Measurements from ENCODE around the gene KDM1B. TPM values are rescaled to one million over a fixed set of nuclear protein-coding genes. Genes with fewer than 3 reads are reported as not detected.

The KDM1B gene
- polyA plus RNA-seq, 1 of the 3 experiments (the other 2 are of a cell fraction): 9.4 TPM

GRCh38 chr6:18263418-18264218 is 108.4 kb downstream of the KDM1B start:
- Histone ChIP-seq H4K20me1 (ENCODE audit: insufficient read depth) (peaks cover 43% of the 10 kb centered on the region), H3K4me1 (ENCODE audit: control insufficient read depth in 1 of 2, insufficient read depth in 2 of 2, low read depth in 1 of 2, low read length in 1 of 2) (peaks cover 17 to 21% of the 10 kb centered on the region in 2 experiments; a peak in 3 of 4 replicates), H3F3A (replicated peaks; ENCODE audit: insufficient read depth) (peaks cover 8% of the 10 kb centered on the region), H2AFZ (ENCODE audit: low read depth) (peak overlapping the region; percentile 71; the same call in 1 of the 2 replicates), H3K36me3 (replicated peaks in 1 of 2; ENCODE audit: control insufficient read depth in 1 of 2, insufficient read depth in 2 of 2, low read length in 1 of 2) (no peaks in the 10 kb centered on the region), H3K27ac (ENCODE audit: low read depth in 2 of 2, low read length in 1 of 2) (peak overlapping the region; percentile 88 to 96), H3K4me3 (ENCODE audit: low read depth in 2 of 2, low read length in 1 of 2) (peak overlapping the region; percentile 88 to 93), H3K9me3 (no peaks in the 10 kb centered on the region), H3K9ac (peak overlapping the region; percentile 92), H3K9me2 (no peaks in the 10 kb centered on the region), H3K4me2 (peak overlapping the region; percentile 91), H3K27me3 (ENCODE audit: insufficient read depth) (no peaks in the 10 kb centered on the region), H3K79me2 (ENCODE audit: insufficient read depth) (peaks cover 55% of the 10 kb centered on the region)
- 2% methylated on average over 34 of the region's 50 CpGs for WGBS (ENCODE audit: low lambda C conversion rate)
- no peak for DNase-seq
- no peak for TF ChIP-seq USF1 (IDR thresholded peaks at IDR 0.05; ENCODE audit: borderline replicate concordance, low read depth)
- CTCF ChIA-PET: interaction anchor here (0.6 to 1.0 kb wide), 3 partner anchors 22 to 268 kb away, joined by 3 to 4 read pairs (median 3); partner anchors contain the start of genes KDM1B and TPMT
- POLR2A ChIA-PET: interaction anchor here (0.5 kb wide), 1 partner anchor 1794 kb away, joined by 3 read pairs; no protein-coding TSS in a partner anchor

- ChIA-PET CTCF (interaction anchor here (0.6 to 1.4 kb wide), 3 partner anchors 38 to 267 kb away, joined by 3 to 4 read pairs (median 4); partner anchors contain the start of genes KDM1B and TPMT), POLR2A (interaction anchor here (0.5 kb wide), 1 partner anchor 1794 kb away, joined by 3 read pairs; no protein-coding TSS in a partner anchor)
- peak within 1 kb of the TSS; percentile 88 to 96 for H3K27ac ChIP-seq (ENCODE audit: low read depth in 2 of 2, low read length in 1 of 2)
- DNase-seq: peak; percentile 97
- peak within 1 kb of the TSS; percentile 92 for H3K9ac ChIP-seq
- no peaks in the 10 kb centered on the region for H3K9me3 ChIP-seq
- peaks cover 17 to 21% of the 10 kb centered on the region in 2 experiments; a peak in 3 of 4 replicates for H3K4me1 ChIP-seq (ENCODE audit: control insufficient read depth in 1 of 2, insufficient read depth in 2 of 2, low read depth in 1 of 2, low read length in 1 of 2)
- peaks cover 38% of the 10 kb centered on the region for H4K20me1 ChIP-seq (ENCODE audit: insufficient read depth)
- peak within 1 kb of the TSS; percentile 91 for H3K4me2 ChIP-seq
- no peaks in the 10 kb centered on the region for H3K9me2 ChIP-seq
- H3F3A ChIP-seq (replicated peaks; ENCODE audit: insufficient read depth): peaks cover 8% of the 10 kb centered on the region
- H3K79me2 ChIP-seq (ENCODE audit: insufficient read depth): peaks cover 47% of the 10 kb centered on the region
- H3K4me3 ChIP-seq (ENCODE audit: low read depth in 2 of 2, low read length in 1 of 2): peak within 1 kb of the TSS; percentile 88 to 93
- no peaks in the 10 kb centered on the region for H3K27me3 ChIP-seq (ENCODE audit: insufficient read depth)
- no peaks in the 10 kb centered on the region for H3K36me3 ChIP-seq (replicated peaks in 1 of 2; ENCODE audit: control insufficient read depth in 1 of 2, insufficient read depth in 2 of 2, low read length in 1 of 2)
- H2AFZ ChIP-seq (ENCODE audit: low read depth): peak within 1 kb of the TSS; percentile 89
- under 1% methylated on average over 49 of the region's 113 CpGs for WGBS (ENCODE audit: low lambda C conversion rate)
- TF ChIP-seq SMC3 (IDR thresholded peaks at IDR 0.05; ENCODE audit: low read depth, low read length): peak; percentile 36
- TF ChIP-seq FOXJ3 (CRISPR knock-in tag; IDR thresholded peaks at IDR 0.05): no peak
- TF ChIP-seq IRF3 (IDR thresholded peaks at IDR 0.05; ENCODE audit: low read depth, low read length): no peak
- 0 out of 2 replicates have a peak, but pooled peaks have one; percentile 26 for TF ChIP-seq PBX3 (IDR thresholded peaks at IDR 0.05)
- no peak for TF ChIP-seq JUND (IDR thresholded peaks at IDR 0.05)
- no peak for TF ChIP-seq NFIC (IDR thresholded peaks at IDR 0.05; ENCODE audit: borderline replicate concordance)
- no peak for TF ChIP-seq EP300 (IDR thresholded peaks at IDR 0.05; ENCODE audit: borderline replicate concordance in 1 of 2, low read depth in 1 of 2, low read length in 1 of 2)
- no peak for TF ChIP-seq FOSL2 (IDR thresholded peaks at IDR 0.05; ENCODE audit: borderline replicate concordance, low read depth)
- TF ChIP-seq RCOR1 (IDR thresholded peaks at IDR 0.05; ENCODE audit: low read length): no peak
- TF ChIP-seq RAD21 (IDR thresholded peaks at IDR 0.05; ENCODE audit: low read length): peak; percentile 44
- no peak for TF ChIP-seq POLR2AphosphoS5 (IDR thresholded peaks at IDR 0.05; ENCODE audit: low read depth, low read length)
- TF ChIP-seq RXRA (IDR thresholded peaks at IDR 0.05; ENCODE audit: borderline replicate concordance, low read depth): no peak; the same call in 1 of the 2 replicates
- TF ChIP-seq REST (IDR thresholded peaks at IDR 0.05; ENCODE audit: low read depth, low read length): no peak
- TF ChIP-seq USF1 (IDR thresholded peaks at IDR 0.05; ENCODE audit: borderline replicate concordance, low read depth): no peak
- 0 out of 2 replicates have a peak, but pooled peaks have one; percentile 33 for TF ChIP-seq GABPA (IDR thresholded peaks at IDR 0.05; ENCODE audit: low read depth)
Measured at GRCh38 chr6:18264219-18264922, 109.1 kb downstream of the KDM1B start, which contains the start of gene DEK. DEK (minus strand) TSS chr6:18264530; CDS start chr6:18263987, 543 bp downstream.

Data from SK-N-SH (cell line).